G401 (cell line): ENCODE results near the gene NSG1. TPM values are rescaled to one million over a fixed set of nuclear protein-coding genes. Genes with fewer than 3 reads are reported as not detected.
A peak's percentile ranks its signal among the peaks of the same experiment; 100 is the strongest.
"Not testable (repeated sequence)": the region's sequence is repeated elsewhere in the genome, so short reads cannot be mapped to it uniquely, and the experiment has no call there.

Experiments
- DNase-seq: peaks from one replicate; pipeline ENCODE4 v3.0.0-alpha.2; 2015; ENCODE audit warnings: low spot score
- in situ Hi-C: cut with HindIII; loops from 2 replicates; pipeline ENCODE4 v1.10.0; 2016; ENCODE audit warnings: low sequenced_read_pairs, mixed read lengths
- total RNA-seq: library from RNA; depleted of rRNA; stranded (reverse); fragments of >200 nt; shearing (Covaris generic); gene quantifications from 2 replicates; pipeline ENCODE4 v1.2.3, GENCODE V29; 2014; rRNA removed

The NSG1 gene, protein sequence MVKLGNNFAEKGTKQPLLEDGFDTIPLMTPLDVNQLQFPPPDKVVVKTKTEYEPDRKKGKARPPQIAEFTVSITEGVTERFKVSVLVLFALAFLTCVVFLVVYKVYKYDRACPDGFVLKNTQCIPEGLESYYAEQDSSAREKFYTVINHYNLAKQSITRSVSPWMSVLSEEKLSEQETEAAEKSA
- 33.8 and 37.9 TPM in 2 replicates for total RNA-seq

DNA sequence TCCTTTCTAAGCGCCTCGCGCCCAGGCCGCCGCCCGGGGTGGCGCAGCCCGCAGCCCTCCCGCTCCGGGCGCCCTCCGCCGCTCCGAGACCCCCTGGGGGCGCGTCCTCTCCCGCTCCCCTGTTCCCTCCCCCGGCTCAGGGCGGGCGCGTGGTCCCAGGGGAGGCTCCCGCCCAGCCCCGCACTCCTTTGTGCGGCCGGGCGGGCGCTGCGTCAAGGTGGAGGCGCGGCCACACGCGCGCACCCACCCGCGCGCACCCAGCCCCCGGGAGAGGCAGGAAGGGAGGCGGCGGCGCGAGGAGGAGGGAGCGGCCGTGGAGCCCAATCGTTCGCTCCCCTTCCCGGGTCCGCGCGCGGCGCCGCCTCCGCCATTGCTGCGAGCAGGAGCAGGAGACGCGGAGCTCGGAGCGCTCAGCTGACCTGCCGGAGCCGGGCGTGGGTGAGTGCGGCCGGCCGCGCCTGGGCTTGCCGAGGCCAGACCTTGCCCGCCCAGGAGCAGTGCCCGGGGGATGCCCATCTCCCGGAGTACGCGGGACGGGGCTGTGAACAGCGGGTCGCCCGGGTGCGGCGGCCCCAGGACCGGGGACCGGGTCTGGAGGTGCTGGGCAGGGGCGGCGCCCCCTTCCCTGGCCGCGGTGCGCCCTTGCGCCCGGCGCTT lies at the start of gene NSG1:
Gene NSG1 (plus strand): TSS at position 367 of the 657 bp plus-strand sequence. CDS start 528 bp downstream, outside the sequence.
- DNase-seq, result peak; percentile 69
- in situ Hi-C loops, result no loop called here

DNA sequence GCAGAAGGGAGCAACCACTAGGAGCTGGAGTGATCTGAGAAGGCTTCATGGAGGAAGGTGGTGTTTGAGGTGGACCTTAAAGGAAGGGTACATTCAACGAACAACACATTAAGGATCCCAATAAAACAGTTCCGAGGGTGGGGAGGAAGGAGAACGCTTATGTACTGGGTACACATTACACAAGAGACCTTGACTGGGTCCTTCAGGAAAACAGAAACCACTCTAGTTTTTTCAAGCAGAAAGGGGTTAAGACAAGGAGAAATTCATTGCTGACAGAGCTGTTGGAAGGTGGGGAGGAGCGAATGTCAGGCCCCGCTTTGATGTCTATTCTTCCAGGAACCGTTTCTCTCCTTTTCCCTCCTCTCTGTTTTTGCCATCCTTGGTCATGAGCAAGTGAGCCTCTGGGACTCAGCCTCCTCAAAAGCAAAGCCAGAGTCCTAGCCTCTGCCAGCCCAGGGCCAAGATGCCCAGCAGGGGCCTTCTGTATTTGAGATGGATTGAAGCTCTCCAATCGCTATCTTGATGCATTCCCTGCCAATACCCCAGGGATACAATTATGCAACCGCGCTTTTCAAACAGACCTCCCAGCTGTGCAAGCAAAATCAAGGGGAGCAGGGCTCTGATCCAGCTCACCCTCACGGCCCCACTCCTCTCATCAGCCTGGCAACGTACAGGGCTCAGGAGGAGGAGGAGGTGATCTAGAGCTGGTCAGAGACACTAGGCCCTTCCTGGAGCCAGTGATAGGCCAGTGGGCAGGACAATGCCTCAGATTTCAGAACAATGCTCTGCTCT lies 48.5 kb upstream of the NSG1 start:
- no peak for DNase-seq
- in situ Hi-C loops, result no loop called here

DNA sequence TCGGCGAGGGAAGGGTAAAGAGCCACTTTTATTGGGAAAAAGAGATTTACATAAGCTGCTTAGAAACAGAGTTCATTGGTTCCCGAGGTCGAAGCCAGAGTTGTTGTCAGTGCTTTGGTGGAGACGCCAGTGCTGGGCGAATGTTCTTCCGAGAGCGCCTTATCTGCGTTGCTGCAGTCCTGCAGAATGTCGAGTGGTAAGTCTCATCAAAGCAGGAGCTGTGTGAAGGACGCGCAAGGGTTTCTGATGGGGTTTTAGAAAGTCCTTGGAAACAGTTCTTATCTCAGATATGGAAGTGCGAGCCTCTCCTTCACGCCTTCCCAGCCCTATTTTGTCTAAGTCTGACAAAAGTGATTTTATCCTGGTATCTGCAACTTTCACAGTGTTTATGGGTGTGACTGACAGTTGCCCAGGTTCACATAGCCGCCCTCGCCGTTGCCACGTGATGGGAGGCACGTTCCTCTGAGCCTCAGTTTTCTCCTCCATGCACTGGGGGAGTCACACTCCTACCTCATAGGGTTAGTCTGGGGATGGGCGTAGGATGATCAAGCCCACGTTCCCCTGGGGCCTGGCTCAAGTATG lies 47.3 kb upstream of the NSG1 start:
- in situ Hi-C loops, result no loop called here
- DNase-seq, result no peak

DNA sequence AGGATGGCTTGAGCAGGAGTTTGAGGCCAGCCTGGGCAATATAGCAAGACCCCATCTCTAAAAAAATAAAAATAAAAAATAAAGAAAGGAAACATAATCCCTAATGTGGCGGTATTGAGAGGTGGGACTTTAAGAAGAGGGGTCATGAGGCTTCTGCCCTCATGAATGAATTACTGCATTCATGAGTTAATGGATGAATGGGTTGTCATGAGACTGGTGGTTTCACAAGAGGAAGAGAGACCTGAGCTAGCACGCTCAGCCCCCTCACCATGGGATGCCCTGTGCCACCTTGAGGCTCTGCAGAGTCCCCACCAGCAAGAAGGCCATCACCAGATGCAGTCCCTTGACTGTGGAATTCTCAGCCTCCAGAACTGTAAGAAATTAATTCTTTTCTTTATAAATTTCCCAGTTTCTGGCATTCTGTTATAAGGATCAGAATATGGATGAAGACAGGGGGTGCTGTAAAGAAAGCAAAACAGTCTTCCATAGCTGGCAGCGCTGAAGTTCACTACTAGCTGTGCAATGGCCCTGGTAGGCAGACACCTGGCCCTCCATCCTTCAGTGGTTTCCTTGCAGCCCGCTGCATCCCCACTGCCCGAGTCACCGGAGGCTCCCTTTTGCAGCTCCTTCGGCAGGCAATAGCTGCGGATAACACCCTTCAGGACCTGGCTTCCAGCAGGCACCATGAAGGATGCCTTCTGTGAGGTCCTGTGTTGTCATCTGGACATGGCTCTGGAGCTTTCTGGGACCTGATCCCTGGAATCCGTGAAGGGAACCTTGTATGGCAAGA lies 44.8 kb upstream of the NSG1 start:
- DNase-seq, result no peak
- in situ Hi-C loops, result no loop called here

DNA sequence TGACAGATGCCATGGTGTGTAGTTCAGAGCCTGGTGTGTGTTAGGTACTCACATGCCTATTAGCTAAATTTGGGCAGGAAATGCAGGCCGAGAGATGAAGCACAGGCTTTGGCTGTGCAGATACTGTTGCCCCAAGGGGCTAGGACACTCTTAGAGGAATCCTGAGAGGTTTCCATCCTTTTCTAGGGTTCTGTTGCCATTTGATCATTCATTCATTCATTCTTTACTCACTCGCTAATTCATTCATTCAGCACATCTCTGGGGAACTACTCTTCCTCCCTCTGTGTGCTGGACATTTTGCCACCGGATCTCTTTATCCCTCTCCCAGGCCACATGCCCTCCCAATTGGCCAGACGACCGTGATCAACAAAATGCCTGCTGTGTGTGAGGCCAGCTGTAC lies 43.9 kb upstream of the NSG1 start:
- in situ Hi-C loops, result no loop called here
- DNase-seq, result no peak

DNA sequence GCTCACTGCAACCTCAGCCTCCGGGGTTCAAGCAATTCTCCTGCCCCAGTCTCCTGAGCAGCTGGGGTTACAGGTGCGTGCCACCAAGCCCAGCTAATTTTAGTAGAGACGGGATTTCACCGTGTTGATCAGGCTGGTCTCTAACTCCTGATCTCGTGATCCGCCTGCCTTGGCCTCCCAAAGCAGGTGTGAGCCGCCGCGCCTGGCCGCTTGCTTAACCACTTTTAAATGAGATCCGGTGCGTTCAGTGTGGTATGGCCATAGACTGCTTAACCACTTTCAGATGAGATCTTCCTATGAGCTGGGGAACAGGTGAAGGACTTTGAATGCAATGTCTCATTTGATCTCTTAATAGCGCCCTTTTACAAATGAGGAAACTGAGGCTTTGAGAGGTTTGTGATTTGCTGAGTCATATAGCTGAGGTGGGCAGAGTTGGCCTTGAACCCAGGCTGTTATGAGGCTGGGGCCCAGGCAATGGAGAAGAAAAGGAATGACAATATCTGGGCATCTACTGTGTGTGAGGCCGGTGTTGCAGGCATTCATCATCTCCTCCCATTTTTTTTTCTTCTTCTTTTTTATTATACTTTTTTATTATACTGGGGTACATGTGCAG lies 41.9 kb upstream of the NSG1 start:
- no peak for DNase-seq
- in situ Hi-C loops, result no loop called here

DNA sequence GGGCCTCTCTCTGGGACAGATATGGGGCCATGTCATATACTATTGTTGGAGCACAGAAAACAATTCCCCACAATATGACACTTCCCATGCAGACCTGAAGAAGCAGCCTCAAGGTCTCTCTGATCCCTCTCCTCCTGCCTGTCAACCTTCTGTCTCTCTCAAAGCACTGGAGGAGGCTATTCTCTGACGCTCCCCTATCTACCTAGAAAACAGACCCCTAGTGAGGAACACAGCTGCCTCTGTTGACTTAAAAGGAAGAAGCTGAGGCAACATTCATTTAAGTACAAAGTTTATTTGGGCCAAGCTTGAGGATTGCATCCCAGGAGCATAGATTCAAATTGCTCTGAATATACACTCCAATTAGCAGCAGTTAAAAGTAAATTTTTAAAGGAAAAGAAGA lies 39.3 kb upstream of the NSG1 start:
- no peak for DNase-seq
- in situ Hi-C loops, result no loop called here

DNA sequence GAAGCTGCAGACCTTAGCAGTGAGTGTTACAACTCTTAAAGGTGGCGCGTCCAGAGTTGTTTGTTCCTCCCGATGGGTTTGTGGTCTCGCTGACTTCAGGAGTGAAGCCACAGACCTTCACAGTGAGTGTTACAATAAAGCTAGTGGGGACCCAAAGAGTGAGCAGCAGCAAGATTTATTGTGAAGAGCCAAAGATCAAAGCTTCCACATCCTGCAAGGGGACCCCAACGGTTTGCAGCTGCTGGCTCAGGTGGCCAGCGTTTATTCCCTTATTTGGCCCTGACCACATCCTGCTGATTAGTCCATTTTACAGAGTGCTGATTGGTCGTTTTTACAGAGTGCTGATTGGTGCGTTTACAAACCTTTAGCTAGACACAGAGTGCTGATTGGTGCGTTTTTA lies 38.3 kb upstream of the NSG1 start:
- in situ Hi-C loops, DNase-seq: not testable (repeated sequence)

DNA sequence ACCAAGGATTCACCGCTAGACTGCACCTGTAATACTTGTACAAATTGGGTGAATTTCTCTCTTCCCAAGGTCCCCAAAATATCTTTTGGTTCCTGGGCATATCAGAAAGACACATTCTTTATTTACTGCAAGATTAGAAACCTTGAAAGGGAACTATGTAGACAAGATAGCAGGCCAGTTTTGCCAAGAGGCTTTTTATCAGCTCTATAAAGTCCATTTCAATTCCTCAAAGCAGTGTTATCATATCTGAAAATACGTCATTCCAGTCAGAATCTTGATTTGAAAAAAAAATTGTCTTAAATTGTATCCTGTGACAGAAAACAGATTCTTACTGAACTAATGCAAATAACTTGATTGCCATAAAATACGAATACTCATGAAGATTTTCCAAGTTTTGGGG lies 37.0 kb upstream of the NSG1 start:
- no peak for DNase-seq
- in situ Hi-C loops, result no loop called here

DNA sequence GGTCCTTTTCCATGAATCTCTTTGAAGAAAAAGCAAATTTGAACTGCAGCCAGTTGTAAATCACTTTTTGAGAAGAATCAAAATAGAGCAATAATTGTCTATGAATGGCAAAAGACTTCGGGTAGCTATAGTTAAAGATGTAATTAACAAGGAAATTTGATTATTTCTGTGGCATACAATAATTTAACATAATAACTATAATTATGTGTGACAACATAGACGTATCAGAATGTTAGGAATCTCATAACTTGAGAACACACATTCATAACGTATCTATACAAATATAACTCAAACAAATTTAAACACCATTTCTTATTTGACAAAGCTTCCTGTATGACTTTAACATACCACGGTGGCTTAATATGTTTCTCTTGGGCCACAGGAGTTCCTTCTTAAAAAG lies 36.0 kb upstream of the NSG1 start:
- in situ Hi-C loops, result no loop called here
- DNase-seq, result no peak

DNA sequence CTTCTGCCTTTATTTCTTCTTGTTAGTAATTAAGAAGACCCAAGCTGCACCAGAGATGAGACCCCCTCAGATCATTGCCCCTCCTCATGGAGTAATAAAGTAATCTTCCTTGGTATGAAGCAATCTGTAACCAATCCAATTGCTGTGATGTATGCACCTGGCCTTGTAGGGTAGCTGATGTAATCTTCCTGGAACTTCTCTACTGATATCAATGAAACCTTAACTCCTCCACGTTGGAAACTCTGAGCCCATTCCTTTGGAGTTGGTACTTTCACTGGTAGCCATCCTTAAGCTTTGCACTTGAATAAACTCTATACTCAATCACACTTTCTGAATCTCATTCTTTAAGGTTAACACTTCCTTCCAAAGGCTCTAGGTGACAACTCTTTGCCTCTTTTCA lies 31.6 kb upstream of the NSG1 start:
- in situ Hi-C loops, result no loop called here

DNA sequence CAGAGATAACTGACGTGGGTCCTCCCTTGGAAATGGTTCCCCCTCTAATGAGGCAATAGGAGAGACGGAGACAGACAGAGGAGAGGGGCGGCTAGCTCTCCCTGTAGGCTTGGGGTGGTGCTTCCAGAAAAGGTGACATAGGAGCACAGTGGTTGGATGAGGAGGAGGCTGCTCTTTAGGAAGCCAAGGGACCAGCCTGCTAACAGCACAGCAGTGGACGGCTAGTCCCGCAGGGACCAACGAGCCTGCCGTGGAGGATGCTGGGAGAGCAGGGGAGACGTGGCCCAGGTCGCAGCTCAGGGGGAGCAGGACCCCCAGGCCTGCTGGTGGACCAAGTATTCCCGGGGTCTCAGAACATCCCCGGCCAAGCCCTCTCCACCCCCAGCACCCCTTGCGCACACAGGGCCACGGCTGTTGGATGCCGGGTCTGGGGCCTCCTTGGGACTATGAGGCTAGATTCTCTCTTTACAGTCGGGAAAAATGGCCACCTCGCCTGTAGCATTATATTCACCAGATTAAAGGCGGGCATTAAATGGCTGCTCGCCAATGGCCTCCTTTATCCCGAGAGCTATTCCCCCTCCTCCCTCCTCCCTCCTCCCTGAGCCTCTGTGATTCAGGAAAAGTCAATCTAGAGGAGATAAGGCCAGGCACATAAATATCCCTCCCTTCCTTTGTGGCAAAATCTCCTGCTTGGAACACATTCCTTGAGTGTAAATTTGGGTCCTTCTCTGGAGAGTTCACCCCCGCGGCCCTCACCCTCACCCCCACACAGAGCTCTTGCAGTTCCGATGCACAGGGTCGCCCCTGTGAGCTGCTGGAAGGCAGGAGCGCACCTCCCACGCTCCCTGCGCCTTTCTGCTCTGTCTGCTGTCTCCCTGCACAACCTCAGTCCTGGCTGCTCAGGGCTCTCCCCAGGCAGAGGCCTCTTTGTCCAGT lies 30.5 kb upstream of the NSG1 start:
- no peak for DNase-seq
- in situ Hi-C loops, result no loop called here

More for the DNA sequence above, 31.6 kb upstream of the NSG1 start:
- DNase-seq, result no peak

DNA sequence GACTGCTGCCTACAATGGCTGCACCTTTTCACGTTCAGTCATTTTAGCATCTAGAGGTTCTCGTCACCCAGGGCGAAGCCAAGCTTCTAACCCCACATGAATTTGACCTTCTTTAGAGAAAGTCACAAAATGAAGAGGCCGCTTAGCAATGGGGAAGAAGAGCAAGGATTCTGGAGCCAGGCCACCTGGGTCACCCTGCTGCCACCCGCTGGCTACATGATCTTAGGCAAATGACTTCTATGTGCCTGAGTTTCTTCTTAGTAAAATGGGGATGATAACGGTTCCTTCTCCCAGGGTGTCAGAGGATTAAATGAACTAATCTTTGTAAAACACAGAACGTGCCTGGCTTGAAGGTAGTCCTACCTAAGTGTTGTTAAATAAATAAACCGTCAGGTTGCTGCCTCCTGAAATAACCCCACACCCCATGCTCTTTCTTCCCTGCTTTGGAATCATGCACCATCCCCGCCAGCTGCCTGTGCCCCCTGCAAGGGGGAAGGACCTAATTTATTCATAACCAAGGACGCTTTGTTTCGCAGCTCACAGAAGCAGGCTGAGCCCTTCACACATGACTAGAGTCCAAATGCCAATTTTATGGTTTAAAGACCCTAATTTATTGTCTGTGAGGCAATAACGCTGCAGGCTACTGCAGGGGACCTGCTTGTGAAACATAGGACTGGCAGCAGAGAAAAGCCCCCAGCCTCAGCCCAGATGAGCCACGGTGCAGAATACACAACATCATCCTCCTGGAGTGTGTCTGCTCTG lies 28.6 kb upstream of the NSG1 start:
- DNase-seq, result no peak
- in situ Hi-C loops, result no loop called here

DNA sequence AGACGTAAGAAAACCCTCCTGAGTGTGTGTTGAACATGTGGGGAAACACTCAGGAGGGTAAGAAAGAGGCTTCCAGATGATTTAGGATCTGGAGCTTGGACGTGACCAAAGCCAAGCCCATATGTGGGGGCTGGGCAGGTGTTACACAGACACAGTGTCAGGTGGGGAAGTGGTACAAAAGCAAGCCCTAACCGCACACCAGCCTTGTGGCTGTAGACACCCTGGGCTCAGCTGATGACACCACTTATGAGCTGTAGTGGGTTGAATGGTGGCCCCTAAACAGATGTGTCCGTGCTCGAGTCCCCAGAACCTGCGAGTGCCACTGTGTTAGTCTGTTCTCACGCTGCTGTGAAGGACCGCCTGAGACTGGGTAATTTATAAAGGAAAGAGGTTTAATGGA lies 25.0 kb upstream of the NSG1 start:
- no peak for DNase-seq
- in situ Hi-C loops, result no loop called here

DNA sequence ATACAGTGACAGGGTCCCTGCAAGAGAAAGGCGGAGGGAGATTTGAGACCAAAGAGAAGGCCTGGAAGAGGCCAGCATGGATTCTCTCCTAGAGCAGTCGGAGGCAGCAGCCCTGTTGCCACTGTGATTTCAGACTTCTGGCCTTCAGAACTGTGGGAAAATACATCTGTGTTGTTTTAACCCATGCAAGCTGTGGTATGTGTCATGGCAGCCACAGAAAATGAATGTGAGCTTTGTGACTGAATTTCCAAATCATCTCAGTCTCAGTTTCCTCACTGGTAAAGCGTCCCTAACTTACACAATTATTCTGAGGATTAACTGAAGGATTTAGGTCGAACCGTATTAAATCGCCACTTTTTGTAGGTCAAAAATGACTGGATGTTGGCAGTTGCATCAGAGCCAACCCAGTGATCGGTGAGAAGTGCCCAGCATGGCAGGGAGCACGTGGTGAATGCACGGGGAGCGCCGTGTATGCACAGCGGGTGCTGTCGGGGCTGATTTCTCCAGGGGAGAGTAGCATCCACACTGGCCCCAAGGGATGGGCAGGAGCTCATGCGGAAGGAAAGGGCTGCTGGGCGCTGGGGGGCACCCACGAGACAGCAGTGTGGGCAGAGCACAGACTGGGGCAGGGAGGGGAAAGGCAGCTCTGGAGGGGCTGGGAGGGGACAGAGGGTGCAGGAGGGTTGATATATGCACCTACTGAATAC lies 23.8 kb upstream of the NSG1 start:
- DNase-seq, result no peak
- in situ Hi-C loops, result no loop called here

DNA sequence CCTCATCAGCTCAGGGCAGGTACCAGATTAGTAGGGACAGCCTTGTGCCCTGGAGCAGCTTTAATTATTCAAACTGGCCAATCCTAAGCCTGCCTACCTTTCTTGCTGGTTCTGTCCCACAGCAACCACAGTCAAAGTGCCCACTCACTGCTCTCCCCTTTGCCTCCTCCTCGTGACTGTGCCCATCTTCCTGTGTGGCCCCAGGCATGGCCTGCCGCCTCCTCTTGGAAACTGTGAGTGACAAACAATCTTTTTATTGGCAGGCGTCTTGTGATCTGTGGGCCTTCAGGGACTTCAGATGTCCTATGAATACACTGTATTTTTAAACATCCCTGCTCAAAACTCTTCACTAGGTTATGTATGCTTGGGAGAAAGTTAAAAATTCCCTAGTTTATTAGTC lies 22.8 kb upstream of the NSG1 start:
- in situ Hi-C loops, result no loop called here
- no peak for DNase-seq
